ENCODE data around the gene FAM228A. TPM values are rescaled to one million over a fixed set of nuclear protein-coding genes. Genes with fewer than 3 reads are reported as not detected.

The FAM228A gene
- polyA plus RNA-seq, 1 donor from 2014 or later: 2.6 TPM

DNA sequence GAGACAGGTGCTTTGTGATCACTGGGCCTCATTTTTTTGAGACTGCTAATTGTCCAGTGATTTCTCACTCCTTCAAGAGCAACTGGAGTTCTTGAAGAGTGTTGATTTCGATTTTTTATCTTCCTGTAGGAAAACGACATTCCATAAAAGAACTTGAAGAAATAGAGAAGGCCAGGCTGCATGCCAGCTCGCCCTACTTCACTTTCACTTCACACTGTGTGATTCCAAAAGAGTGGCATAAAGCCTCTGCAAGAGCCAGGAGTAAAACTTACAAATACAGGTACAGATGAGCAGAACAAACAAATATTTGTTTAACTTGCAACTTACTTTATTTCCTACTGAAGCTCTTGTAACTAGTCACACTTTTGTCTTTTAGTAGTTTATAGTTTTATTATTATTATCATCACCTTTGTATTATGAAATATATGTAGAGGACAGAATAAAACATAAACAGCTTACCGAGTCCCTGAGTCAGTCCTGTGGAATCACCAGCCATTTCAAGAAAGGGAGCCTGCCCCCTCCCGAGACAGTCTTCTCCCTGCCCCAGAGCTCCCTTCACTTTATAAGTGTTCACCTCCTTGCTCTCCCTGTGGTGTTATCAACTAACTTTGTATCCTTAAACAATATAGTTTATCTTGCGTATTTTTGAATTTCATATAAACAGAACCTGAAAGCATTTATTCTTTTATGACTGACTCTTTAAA lies 8.7 kb downstream of the FAM228A start:
- Histone ChIP-seq H3K79me2 (replicated peaks; ENCODE audit: insufficient read depth, low read length) (no peaks in the 10 kb centered on the region), H4K20me1 (ENCODE audit: insufficient read depth) (no peaks in the 10 kb centered on the region), H2AFZ (ENCODE audit: low read depth, low read length) (no peak overlapping the region), H3K9me2 (ENCODE audit: insufficient read depth, low read length) (no peaks in the 10 kb centered on the region), H3K27ac (ENCODE audit: low read length) (no peak overlapping the region), H3K4me2 (ENCODE audit: low read length) (no peak overlapping the region), H3K9me3 (ENCODE audit: low read length) (no peaks in the 10 kb centered on the region), H3K9ac (ENCODE audit: low read length) (no peak overlapping the region), H3K27me3 (ENCODE audit: insufficient read depth, low read depth, low read length) (no peaks in the 10 kb centered on the region), H3K4me3 (ENCODE audit: low read length) (no peak overlapping the region), H3K36me3 (ENCODE audit: insufficient read depth, low read length) (peaks cover 1% of the 10 kb centered on the region), H3F3A (ENCODE audit: insufficient read depth, low read length, poor library complexity, severe bottlenecking) (no peaks in the 10 kb centered on the region)
- TF ChIP-seq MXI1 (conservative IDR thresholded peaks at IDR 0.05; ENCODE audit: poor library complexity, severe bottlenecking): no peak
- TF ChIP-seq REST (IDR thresholded peaks at IDR 0.05; ENCODE audit: borderline replicate concordance): no peak
- no peak for TF ChIP-seq TAF1 (IDR thresholded peaks at IDR 0.05; ENCODE audit: low read depth)
- no peak for TF ChIP-seq RAD21 (conservative IDR thresholded peaks at IDR 0.05)
- no peak for TF ChIP-seq EZH2 (IDR thresholded peaks at IDR 0.05; ENCODE audit: borderline replicate concordance, insufficient read depth, low read length, poor library complexity, severe bottlenecking)
- TF ChIP-seq EP300 (conservative IDR thresholded peaks at IDR 0.05; ENCODE audit: poor library complexity, severe bottlenecking): no peak
- no peak for TF ChIP-seq CTCF (IDR thresholded peaks at IDR 0.05; ENCODE audit: poor library complexity, severe bottlenecking)
- TF ChIP-seq SMC3 (conservative IDR thresholded peaks at IDR 0.05; ENCODE audit: poor library complexity): no peak

DNA sequence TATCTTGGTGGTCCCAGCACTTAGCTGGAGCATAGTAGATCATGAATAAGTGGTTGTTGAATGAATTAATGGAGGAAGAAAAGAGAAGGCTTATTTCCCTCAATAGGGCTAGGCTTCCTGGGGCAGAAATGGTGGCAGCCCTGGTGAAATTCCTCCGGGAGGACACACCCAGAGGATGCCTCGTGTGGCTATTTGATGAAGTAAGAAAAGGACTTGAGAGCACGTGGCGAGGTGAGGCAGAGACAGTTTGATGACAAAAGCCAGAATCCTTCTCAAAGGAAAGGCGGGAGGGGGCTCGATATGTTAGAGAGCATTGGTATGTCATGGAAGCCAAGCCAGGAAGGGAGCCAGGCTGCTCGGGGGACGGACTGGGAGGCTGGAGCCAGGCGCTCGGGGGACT lies 14.7 kb downstream of the FAM228A start:
- peaks cover 8% of the 10 kb centered on the region for H3K36me3 ChIP-seq (ENCODE audit: insufficient read depth, low read length)
- TF ChIP-seq MXI1 (conservative IDR thresholded peaks at IDR 0.05; ENCODE audit: poor library complexity, severe bottlenecking): no peak
- no peak for TF ChIP-seq TAF1 (IDR thresholded peaks at IDR 0.05; ENCODE audit: low read depth)
- TF ChIP-seq EZH2 (IDR thresholded peaks at IDR 0.05; ENCODE audit: borderline replicate concordance, insufficient read depth, low read length, poor library complexity, severe bottlenecking): no peak
- TF ChIP-seq REST (IDR thresholded peaks at IDR 0.05; ENCODE audit: borderline replicate concordance): no peak
- TF ChIP-seq RAD21 (conservative IDR thresholded peaks at IDR 0.05): no peak
- TF ChIP-seq POLR2AphosphoS5 (IDR thresholded peaks at IDR 0.05): no peak
- no peak for TF ChIP-seq SMC3 (conservative IDR thresholded peaks at IDR 0.05; ENCODE audit: poor library complexity)
- TF ChIP-seq CTCF (IDR thresholded peaks at IDR 0.05; ENCODE audit: poor library complexity, severe bottlenecking): no peak
- TF ChIP-seq EP300 (conservative IDR thresholded peaks at IDR 0.05; ENCODE audit: poor library complexity, severe bottlenecking): no peak
- no peaks in the 10 kb centered on the region for H4K20me1 ChIP-seq (ENCODE audit: insufficient read depth)
- no peak overlapping the region for H2AFZ ChIP-seq (ENCODE audit: low read depth, low read length)
- no peak overlapping the region for H3K4me2 ChIP-seq (ENCODE audit: low read length)
- H3F3A ChIP-seq (ENCODE audit: insufficient read depth, low read length, poor library complexity, severe bottlenecking): no peaks in the 10 kb centered on the region
- no peak overlapping the region for H3K27ac ChIP-seq (ENCODE audit: low read length)
- no peak overlapping the region for H3K4me3 ChIP-seq (ENCODE audit: low read length)
- no peaks in the 10 kb centered on the region for H3K27me3 ChIP-seq (ENCODE audit: insufficient read depth, low read depth, low read length)
- H3K9me2 ChIP-seq (ENCODE audit: insufficient read depth, low read length): no peaks in the 10 kb centered on the region
- no peaks in the 10 kb centered on the region for H3K79me2 ChIP-seq (replicated peaks; ENCODE audit: insufficient read depth, low read length)
- no peaks in the 10 kb centered on the region for H3K9me3 ChIP-seq (ENCODE audit: low read length)
- no peak overlapping the region for H3K9ac ChIP-seq (ENCODE audit: low read length)
